Esophagus squamous epithelium (tissue), 5 donors: ENCODE measurements around the gene UCP2. TPM values are rescaled to one million over a fixed set of nuclear protein-coding genes. Genes with fewer than 3 reads are reported as not detected.

Source experiments
- DNase-seq: peaks from one replicate; lab custom pipeline; 2025; lab: John Stamatoyannopoulos, UW
- H3K27ac ChIP-seq, 4 donors: fragments of 200-600 bp; sonication (generic); one replicate each; pipeline ENCODE4 v1.5.1; 2016 to 2019; ENCODE audit warnings: mild to moderate bottlenecking in 1 of 4
- H3K27me3 ChIP-seq, 4 donors: fragments of 200-600 bp; sonication (generic); 1 replicate in 3 of 4; 2 replicates in 1 of 4; pipeline versions ENCODE4 v1.5.1 to v1.6.0; 2017 to 2021; ENCODE audit warnings: antibody characterized with exemption in 1 of 4
- H3K36me3 ChIP-seq, 3 donors: fragments of 200-600 bp; sonication (generic); one replicate each; pipeline ENCODE4 v1.5.1; 2016 to 2019
- H3K4me1 ChIP-seq, 3 donors: fragments of 200-600 bp; sonication (generic); one replicate each; pipeline ENCODE4 v1.5.1; 2017 to 2019
- H3K4me3 ChIP-seq, 4 donors: fragments of 200-600 bp; sonication (generic); 1 replicate in 3 of 4; 2 replicates in 1 of 4; pipeline ENCODE4 v1.5.1; 2016 to 2019; ENCODE audit warnings: mild to moderate bottlenecking in 2 of 4, moderate library complexity in 1 of 4
- H3K9me3 ChIP-seq, 3 donors: fragments of 200-600 bp; sonication (generic); one replicate each; pipeline ENCODE4 v1.5.1; 2016 to 2019
- CTCF ChIP-seq, 6 experiments: fragments of 450-650 bp in 4 of 6; fragments of 200-600 bp in 2 of 6; sonication (generic) in 2 of 6; IDR thresholded peaks; one replicate each; pipeline ENCODE4 v1.5.1; 2016 to 2019; ENCODE audit warnings: antibody characterized with exemption in 6 of 6, mild to moderate bottlenecking in 4 of 6, moderate library complexity in 4 of 6
- POLR2A ChIP-seq, 4 donors: fragments of 450-650 bp; IDR thresholded peaks; one replicate each; pipeline ENCODE4 v1.6.1; 2017; ENCODE audit warnings: antibody characterized with exemption in 4 of 4, mild to moderate bottlenecking in 4 of 4, moderate library complexity in 3 of 4
- WGBS, 2 donors: methylation state at CpG; one replicate each; pipeline ENCODE4 v1.1.5; 2018; 5-methylcytosine and 5-hydroxymethylcytosine counted together
- intact Hi-C: fragments of 100-400 bp; cut with DNase I; formaldehyde crosslinking; loops from one replicate; pipeline ENCODE4 v1.15.0; 2022
- total RNA-seq, 4 donors: library from RNA; depleted of rRNA; stranded (reverse); fragments of >200 nt; gene quantifications; one replicate each; pipeline ENCODE4 v1.1.0, GENCODE V29; 2016
- donor health status: DM: yes; HTN: yes; CAD: no.

Gene UCP2
- total RNA-seq, 4 donors from 2014 or later: 4.0 to 26.7 (median 7.1) TPM

- no peaks in the 10 kb centered on the region for H3K27me3 ChIP-seq
These were observed 36.6 kb upstream of the UCP2 start for GRCh38 chr11:74019104-74019738.

GRCh38 chr11:74018331-74019005 is 35.8 kb upstream of the UCP2 start:
- no peak for DNase-seq
- no peaks in the 10 kb centered on the region for H3K27me3 ChIP-seq
- peaks cover 0 to 31% (median 0%) of the 10 kb centered on the region in 3 donors for H3K36me3 ChIP-seq
- TF ChIP-seq CTCF (IDR thresholded peaks at IDR 0.05) (no peak), POLR2A (IDR thresholded peaks at IDR 0.05) (no peak)
- peaks cover 12 to 32% (median 24%) of the 10 kb centered on the region in 3 donors for H3K4me1 ChIP-seq
- WGBS, 2 donors: 51 to 55% methylated on average over 7 to 9 of the region's 9 CpGs
- H3K27ac ChIP-seq: peak overlapping the region; percentile 47 to 86 (median 72)
- no peak overlapping the region for H3K4me3 ChIP-seq
- intact Hi-C loops: no loop called here
- H3K9me3 ChIP-seq: no peaks in the 10 kb centered on the region

More at GRCh38 chr11:74019104-74019738, 36.6 kb upstream of the UCP2 start:
- no peaks in the 10 kb centered on the region for H3K9me3 ChIP-seq
- 60 to 67% methylated on average over 2 to 4 of the region's 4 CpGs for WGBS, 2 donors
- no peak for TF ChIP-seq POLR2A (IDR thresholded peaks at IDR 0.05)
- TF ChIP-seq CTCF (IDR thresholded peaks at IDR 0.05): no peak
- H3K4me3 ChIP-seq: no peak overlapping the region
- H3K36me3 ChIP-seq: peaks cover 0 to 26% (median 0%) of the 10 kb centered on the region in 3 donors
- intact Hi-C loops: no loop called here
- H3K4me1 ChIP-seq: peaks cover 12 to 32% (median 24%) of the 10 kb centered on the region in 3 donors
- no peak for DNase-seq
- H3K27ac ChIP-seq: peak overlapping the region; percentile 47 to 86 (median 72)

GRCh38 chr11:74017631-74018030 is 35.0 kb upstream of the UCP2 start:
- H3K9me3 ChIP-seq: no peaks in the 10 kb centered on the region
- TF ChIP-seq POLR2A (IDR thresholded peaks at IDR 0.05) (no peak), CTCF (IDR thresholded peaks at IDR 0.05) (no peak)
- peaks cover 0 to 36% (median 0%) of the 10 kb centered on the region in 3 donors for H3K36me3 ChIP-seq
- H3K27me3 ChIP-seq: no peaks in the 10 kb centered on the region
- DNase-seq: no peak
- H3K4me1 ChIP-seq: peaks cover 12 to 32% (median 24%) of the 10 kb centered on the region in 3 donors
- 93 to 100% methylated on average over 1 to 2 of the region's 3 CpGs for WGBS, 2 donors
- H3K27ac ChIP-seq: peak overlapping the region in 3 of 4 donors; percentile 69 to 86 (median 76)
- intact Hi-C loops: no loop called here
- no peak overlapping the region for H3K4me3 ChIP-seq

GRCh38 chr11:74015919-74016684 is 33.5 kb upstream of the UCP2 start:
- intact Hi-C loops: no loop called here
- WGBS, 2 donors: 93 to 94% methylated on average over 5 of the region's 5 CpGs
- DNase-seq: no peak

More at GRCh38 chr11:74015919-74016684, 33.5 kb upstream of the UCP2 start:
- Histone ChIP-seq H3K9me3 (no peaks in the 10 kb centered on the region), H3K4me1 (peaks cover 12 to 45% (median 24%) of the 10 kb centered on the region in 3 donors), H3K27ac (no peak overlapping the region), H3K36me3 (peaks cover 0 to 36% (median 0%) of the 10 kb centered on the region in 3 donors), H3K4me3 (no peak overlapping the region), H3K27me3 (no peaks in the 10 kb centered on the region)
- TF ChIP-seq CTCF (IDR thresholded peaks at IDR 0.05): no peak
- no peak for TF ChIP-seq POLR2A (IDR thresholded peaks at IDR 0.05)
